Tibial nerve (tissue), 4 donors: ENCODE results near the gene UBE2O.

Experiments
- EP300 ChIP-seq, 2 donors: sonication (generic); formaldehyde crosslinking; IDR thresholded peaks; one replicate each; pipeline ENCODE4 v1.6.1; 2017; ENCODE audit warnings: antibody characterized with exemption in 2 of 2, mild to moderate bottlenecking in 1 of 2
- POLR2A ChIP-seq, 2 donors: fragments of 450-650 bp; IDR thresholded peaks; one replicate each; pipeline ENCODE4 v1.6.1; 2017; ENCODE audit warnings: antibody characterized with exemption in 2 of 2, mild to moderate bottlenecking in 2 of 2, moderate library complexity in 2 of 2
- TF ChIP-seq, protein P1 (sequence below), 5 experiments: fragments of 200-600 bp in 3 of 5; fragments of 450-650 bp in 2 of 5; sonication (generic) in 3 of 5; IDR thresholded peaks; one replicate each; pipeline ENCODE4 v1.5.1; 2016 to 2019; ENCODE audit warnings: antibody characterized with exemption in 5 of 5, mild to moderate bottlenecking in 3 of 5, moderate library complexity in 2 of 5

DNA sequence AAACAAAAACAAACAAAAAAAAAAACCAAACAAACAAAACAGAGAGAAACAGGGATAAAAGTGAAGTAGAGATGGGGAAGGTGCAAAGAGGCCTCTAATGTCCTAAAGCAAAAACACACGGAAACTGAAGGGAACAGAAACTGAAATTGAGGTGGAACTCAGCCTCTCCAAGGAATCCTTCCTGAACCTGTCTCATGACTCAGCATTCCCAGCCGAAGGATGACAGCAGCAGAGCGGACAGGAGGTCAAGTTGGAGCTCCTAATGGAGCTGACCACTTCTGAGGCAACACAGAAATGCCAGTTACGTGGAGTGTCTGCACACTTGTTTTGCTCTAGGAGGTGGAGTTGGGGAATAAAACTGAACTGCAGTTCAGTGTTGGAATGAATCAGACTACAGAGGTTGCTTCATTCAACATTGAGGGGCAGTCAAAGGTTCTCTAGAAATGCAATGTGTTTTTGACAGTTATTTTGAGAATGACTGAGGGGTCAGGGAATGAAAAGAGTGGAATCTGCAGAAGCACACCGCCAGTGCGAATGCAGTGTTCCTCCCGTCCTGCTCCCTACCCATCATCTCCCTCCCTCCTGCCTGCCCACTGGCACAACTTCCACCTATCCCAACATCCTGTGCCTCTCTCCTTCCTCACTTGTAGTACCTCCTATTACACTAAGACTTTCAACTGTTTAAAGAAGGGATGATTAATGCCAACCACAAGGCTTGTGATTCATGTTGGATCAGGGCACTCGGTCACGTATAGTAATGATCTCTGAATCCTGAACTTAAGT lies 6.3 kb downstream of the UBE2O start:
- TF ChIP-seq, protein P1, sequence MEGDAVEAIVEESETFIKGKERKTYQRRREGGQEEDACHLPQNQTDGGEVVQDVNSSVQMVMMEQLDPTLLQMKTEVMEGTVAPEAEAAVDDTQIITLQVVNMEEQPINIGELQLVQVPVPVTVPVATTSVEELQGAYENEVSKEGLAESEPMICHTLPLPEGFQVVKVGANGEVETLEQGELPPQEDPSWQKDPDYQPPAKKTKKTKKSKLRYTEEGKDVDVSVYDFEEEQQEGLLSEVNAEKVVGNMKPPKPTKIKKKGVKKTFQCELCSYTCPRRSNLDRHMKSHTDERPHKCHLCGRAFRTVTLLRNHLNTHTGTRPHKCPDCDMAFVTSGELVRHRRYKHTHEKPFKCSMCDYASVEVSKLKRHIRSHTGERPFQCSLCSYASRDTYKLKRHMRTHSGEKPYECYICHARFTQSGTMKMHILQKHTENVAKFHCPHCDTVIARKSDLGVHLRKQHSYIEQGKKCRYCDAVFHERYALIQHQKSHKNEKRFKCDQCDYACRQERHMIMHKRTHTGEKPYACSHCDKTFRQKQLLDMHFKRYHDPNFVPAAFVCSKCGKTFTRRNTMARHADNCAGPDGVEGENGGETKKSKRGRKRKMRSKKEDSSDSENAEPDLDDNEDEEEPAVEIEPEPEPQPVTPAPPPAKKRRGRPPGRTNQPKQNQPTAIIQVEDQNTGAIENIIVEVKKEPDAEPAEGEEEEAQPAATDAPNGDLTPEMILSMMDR (IDR thresholded peaks at IDR 0.05) = no peak
- no peak for TF ChIP-seq EP300 (IDR thresholded peaks at IDR 0.05)
- TF ChIP-seq POLR2A (IDR thresholded peaks at IDR 0.05) = no peak
